ENCODE data around the gene TMEM178B.
"Not testable (repeated sequence)": the region's sequence is repeated elsewhere in the genome, so short reads cannot be mapped to it uniquely, and the experiment has no call there.

The TMEM178B gene

DNA sequence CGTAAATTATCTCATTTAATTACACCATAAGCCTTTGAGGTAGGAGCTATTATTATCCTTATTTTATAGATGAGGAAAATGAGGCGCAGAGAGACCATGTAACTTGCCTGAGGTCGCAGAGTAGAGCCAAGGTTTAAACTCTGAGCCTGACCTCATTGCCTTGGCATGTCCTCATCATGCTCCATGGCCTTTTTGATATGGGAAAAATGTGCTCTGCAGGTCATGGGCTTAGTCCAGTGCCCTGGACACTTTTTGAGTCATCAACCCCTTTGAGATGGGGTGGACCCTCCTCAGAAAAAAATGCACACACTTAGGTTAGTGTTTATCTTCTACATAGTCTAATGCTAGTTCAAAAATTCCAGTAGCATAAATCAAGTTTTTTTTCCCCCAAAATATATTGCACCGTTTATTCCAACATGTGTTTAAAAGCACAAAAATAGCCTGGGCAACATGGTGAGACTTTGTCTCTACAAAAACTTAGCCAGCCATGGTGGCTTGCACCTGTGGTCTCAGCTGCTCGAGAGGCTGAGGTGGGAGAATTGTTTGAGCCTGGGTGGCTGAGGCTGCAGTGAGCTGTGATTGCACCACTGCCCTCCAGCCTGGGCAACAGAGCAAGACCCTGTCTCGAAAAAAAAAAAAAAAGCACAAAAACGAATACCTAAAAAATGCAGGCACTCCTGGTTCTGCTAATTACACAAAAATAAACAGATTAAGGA is 28.6 kb upstream of the TMEM178B start:
- no peak overlapping the region for H3K27ac ChIP-seq (ENCODE audit: low read depth, low read length)
- H3K27me3 ChIP-seq (ENCODE audit: control insufficient read depth in 5 of 5, insufficient read depth in 4 of 5, low read length in 5 of 5), result no peaks in the 10 kb centered on the region
- no peak overlapping the region for H3K4me3 ChIP-seq (ENCODE audit: low read depth in 1 of 5, low read length in 5 of 5)
- no peaks in the 10 kb centered on the region for H3K4me1 ChIP-seq (ENCODE audit: control insufficient read depth in 5 of 5, insufficient read depth in 5 of 5, low read length in 5 of 5)
- no peaks in the 10 kb centered on the region for H3K9me3 ChIP-seq (ENCODE audit: control insufficient read depth in 5 of 5, low read length in 5 of 5)
- no peak overlapping the region for H3K9ac ChIP-seq (ENCODE audit: low read length in 5 of 5)
- H3K36me3 ChIP-seq (ENCODE audit: control insufficient read depth in 5 of 5, insufficient read depth in 5 of 5, low read length in 5 of 5), result no peaks in the 10 kb centered on the region

DNA sequence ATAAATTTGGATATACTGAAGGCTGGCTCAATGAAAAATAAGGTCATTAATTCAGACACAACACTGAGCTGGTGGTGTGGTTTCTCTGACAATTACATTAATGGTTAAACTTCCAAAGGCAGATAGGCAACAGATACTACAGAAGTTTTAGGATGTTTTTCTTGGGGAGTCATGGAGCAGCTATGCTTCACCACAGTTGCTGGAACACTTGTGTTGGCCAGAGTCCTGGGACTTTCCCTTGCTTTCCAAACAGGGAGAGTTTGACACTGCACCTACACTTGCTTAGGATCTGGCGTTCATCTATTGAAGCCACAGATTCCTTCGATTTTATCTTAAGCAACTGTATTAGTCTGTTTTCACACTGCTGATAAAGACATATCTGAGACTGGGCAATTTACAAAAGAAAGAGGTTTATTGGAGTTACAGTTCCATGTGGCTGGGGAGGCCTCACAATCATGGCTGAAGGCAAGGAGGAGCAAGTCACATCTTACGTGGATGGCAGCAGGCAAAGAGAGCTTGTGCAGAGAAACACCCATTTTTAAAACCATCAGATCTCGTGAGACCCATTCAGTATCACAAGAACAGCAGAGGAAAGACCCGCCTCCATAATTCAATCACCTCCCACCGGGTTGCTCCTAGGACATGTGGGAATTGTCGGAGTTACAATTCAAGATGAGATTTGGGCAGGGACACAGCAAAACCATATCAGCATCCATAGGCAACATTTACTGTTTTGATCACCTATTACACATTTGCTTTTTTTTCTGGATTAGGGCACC is 27.8 kb upstream of the TMEM178B start:
- no peak overlapping the region for H3K4me3 ChIP-seq (ENCODE audit: low read depth in 1 of 5, low read length in 5 of 5)

DNA sequence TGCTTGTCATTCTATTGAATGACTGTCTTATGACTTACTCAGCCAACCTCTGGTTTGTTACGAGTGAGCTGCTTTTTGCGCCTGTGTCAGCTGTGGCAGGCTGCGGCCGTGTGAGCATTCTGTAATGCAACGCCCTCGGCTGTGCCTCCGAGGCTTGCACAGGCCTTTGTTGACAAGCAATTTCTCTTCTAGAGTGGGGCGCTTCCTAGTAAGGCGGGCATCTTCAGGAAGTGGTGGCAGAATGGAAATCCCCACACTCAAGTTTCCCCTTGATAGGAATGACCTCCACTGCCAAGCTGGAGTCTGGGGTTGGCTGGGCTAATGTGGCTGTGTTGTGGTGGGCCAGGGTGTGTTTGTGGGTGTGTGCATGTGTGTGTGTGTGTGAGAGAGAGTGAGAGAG is 20.2 kb upstream of the TMEM178B start:
- Histone ChIP-seq H3K4me3 (ENCODE audit: low read depth in 1 of 5, low read length in 5 of 5) (no peak overlapping the region), H3K9me3 (ENCODE audit: control insufficient read depth in 5 of 5, low read length in 5 of 5) (peaks cover 2 to 10% (median 5%) of the 10 kb centered on the region in 5 donors), H3K36me3 (ENCODE audit: control insufficient read depth in 5 of 5, insufficient read depth in 5 of 5, low read length in 5 of 5) (no peaks in the 10 kb centered on the region), H3K4me1 (ENCODE audit: control insufficient read depth in 5 of 5, insufficient read depth in 5 of 5, low read length in 5 of 5) (no peaks in the 10 kb centered on the region), H3K9ac (ENCODE audit: low read length in 5 of 5) (no peak overlapping the region), H3K27ac (ENCODE audit: low read depth, low read length) (no peak overlapping the region), H3K27me3 (ENCODE audit: control insufficient read depth in 5 of 5, insufficient read depth in 4 of 5, low read length in 5 of 5) (peaks cover 0 to 3% (median 0%) of the 10 kb centered on the region in 5 donors)

More for the DNA sequence above, 27.8 kb upstream of the TMEM178B start:
- H3K27ac ChIP-seq (ENCODE audit: low read depth, low read length), result no peak overlapping the region
- H3K36me3 ChIP-seq (ENCODE audit: control insufficient read depth in 5 of 5, insufficient read depth in 5 of 5, low read length in 5 of 5), result no peaks in the 10 kb centered on the region
- H3K9me3 ChIP-seq (ENCODE audit: control insufficient read depth in 5 of 5, low read length in 5 of 5), result no peaks in the 10 kb centered on the region
- H3K27me3 ChIP-seq (ENCODE audit: control insufficient read depth in 5 of 5, insufficient read depth in 4 of 5, low read length in 5 of 5), result no peaks in the 10 kb centered on the region
- no peak overlapping the region for H3K9ac ChIP-seq (ENCODE audit: low read length in 5 of 5)
- H3K4me1 ChIP-seq (ENCODE audit: control insufficient read depth in 5 of 5, insufficient read depth in 5 of 5, low read length in 5 of 5), result no peaks in the 10 kb centered on the region

DNA sequence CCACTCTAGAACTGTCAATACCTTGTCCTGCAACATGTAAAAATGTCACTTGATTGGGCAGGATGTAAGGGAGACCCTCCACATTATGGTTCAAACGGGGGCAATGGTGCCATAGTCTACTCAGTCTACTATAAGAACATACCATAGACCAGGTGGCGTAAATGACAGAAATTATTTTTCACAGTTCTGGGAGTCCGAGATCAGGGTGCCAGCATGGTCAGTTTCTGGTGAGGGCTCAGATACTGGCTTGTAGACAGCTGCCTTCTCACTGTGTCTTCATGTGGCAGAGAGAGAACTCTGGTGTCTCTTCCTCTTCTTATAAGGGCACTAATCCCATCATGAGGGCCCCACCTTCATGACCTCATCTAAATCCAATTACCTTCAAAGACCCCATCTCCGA is 18.7 kb upstream of the TMEM178B start:
- H3K36me3 ChIP-seq (ENCODE audit: control insufficient read depth in 5 of 5, insufficient read depth in 5 of 5, low read length in 5 of 5), result no peaks in the 10 kb centered on the region
- H3K9me3 ChIP-seq (ENCODE audit: control insufficient read depth in 5 of 5, low read length in 5 of 5), result peaks cover 2 to 10% (median 5%) of the 10 kb centered on the region in 5 donors
- H3K27me3 ChIP-seq (ENCODE audit: control insufficient read depth in 5 of 5, insufficient read depth in 4 of 5, low read length in 5 of 5), result peaks cover 0 to 3% (median 0%) of the 10 kb centered on the region in 5 donors
- H3K9ac ChIP-seq (ENCODE audit: low read length in 5 of 5), result no peak overlapping the region
- no peaks in the 10 kb centered on the region for H3K4me1 ChIP-seq (ENCODE audit: control insufficient read depth in 5 of 5, insufficient read depth in 5 of 5, low read length in 5 of 5)
- no peak overlapping the region for H3K27ac ChIP-seq (ENCODE audit: low read depth, low read length)
- no peak overlapping the region for H3K4me3 ChIP-seq (ENCODE audit: low read depth in 1 of 5, low read length in 5 of 5)

DNA sequence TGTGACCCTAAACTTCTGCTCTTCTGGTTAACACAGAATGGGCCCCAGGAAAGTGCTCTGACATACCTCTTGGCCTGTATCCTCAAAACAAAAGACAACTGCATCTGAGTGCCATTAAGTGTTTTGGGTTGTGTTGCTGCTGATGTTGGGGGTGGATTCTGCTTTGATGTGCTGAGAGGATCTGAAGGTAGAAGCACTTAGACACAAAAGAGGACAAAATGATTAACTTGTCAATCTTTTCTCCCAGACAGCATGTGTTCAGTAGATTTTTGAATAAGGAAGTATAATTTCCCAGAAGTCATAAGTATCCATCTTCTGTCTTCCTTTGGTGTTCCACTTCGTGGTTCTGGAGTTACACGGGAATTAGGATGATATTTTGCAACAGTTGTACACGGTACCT is 16.1 kb upstream of the TMEM178B start:
- Histone ChIP-seq H3K9me3 (ENCODE audit: control insufficient read depth in 5 of 5, low read length in 5 of 5) (peaks cover 2 to 10% (median 5%) of the 10 kb centered on the region in 5 donors), H3K36me3 (ENCODE audit: control insufficient read depth in 5 of 5, insufficient read depth in 5 of 5, low read length in 5 of 5) (no peaks in the 10 kb centered on the region), H3K9ac (ENCODE audit: low read length in 5 of 5) (no peak overlapping the region), H3K4me1 (ENCODE audit: control insufficient read depth in 5 of 5, insufficient read depth in 5 of 5, low read length in 5 of 5) (no peaks in the 10 kb centered on the region), H3K4me3 (ENCODE audit: low read depth in 1 of 5, low read length in 5 of 5) (no peak overlapping the region), H3K27ac (ENCODE audit: low read depth, low read length) (no peak overlapping the region), H3K27me3 (ENCODE audit: control insufficient read depth in 5 of 5, insufficient read depth in 4 of 5, low read length in 5 of 5) (peaks cover 0 to 3% (median 0%) of the 10 kb centered on the region in 5 donors)

DNA sequence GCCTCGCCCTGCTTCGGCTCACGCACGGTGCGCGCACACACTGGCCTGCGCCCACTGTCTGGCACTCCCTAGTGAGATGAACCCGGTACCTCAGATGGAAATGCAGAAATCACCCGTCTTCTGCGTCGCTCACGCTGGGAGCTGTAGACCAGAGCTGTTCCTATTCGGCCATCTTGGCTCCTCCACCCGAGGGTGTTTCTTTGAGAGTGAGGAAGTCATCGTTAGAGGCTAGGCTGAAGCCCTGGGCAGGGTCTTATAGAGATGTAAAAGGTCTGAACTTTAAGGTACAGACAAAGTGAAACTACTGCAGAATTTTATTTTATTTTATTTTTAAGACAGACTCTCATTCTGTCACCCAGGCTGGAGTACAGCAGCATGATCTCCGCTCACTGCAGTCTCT is 6.0 kb upstream of the TMEM178B start:
- not testable (repeated sequence) for H3K4me3 ChIP-seq (ENCODE audit: low read depth in 1 of 5, low read length in 5 of 5); H3K27ac ChIP-seq (ENCODE audit: low read depth, low read length); H3K36me3 ChIP-seq (ENCODE audit: control insufficient read depth in 5 of 5, insufficient read depth in 5 of 5, low read length in 5 of 5)

DNA sequence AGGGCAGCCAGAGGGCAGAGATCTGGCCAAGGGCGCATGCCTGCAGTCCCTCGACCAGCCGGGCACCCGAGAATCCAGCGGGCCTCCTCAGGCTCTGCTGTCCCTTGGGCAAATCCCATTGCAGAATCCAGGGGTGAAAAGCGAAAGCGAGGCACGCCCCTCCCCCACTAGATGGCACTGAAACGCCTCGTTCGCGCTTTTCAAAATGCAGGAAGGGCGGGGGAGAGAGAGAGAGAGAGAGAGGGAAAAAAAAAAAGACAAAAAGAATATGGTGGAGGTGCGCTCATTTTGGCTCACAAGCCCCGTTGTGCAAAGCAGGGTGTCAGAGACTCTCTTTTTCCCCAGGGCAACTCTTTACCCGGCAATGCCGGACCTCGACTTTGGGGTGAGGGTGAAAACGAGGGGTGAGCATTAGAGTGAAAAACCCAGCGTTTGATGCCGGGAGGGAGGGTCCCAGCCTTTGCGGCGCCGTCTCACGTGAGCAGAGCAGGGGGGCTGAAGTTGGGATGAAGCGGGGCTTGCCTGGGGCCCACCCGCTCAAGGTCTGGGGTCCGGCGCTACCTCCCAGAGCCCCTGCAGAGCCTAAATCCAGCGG is 2.5 kb upstream of the TMEM178B start:
- peak overlapping the region in 2 of 5 donors; percentile 23 to 45 for H3K9ac ChIP-seq (ENCODE audit: low read length in 5 of 5)
- H3K4me1 ChIP-seq (ENCODE audit: control insufficient read depth in 5 of 5, insufficient read depth in 5 of 5, low read length in 5 of 5), result peaks cover 0 to 39% (median 39%) of the 10 kb centered on the region in 5 donors
- no peak overlapping the region for H3K27ac ChIP-seq (ENCODE audit: low read depth, low read length)
- no peaks in the 10 kb centered on the region for H3K9me3 ChIP-seq (ENCODE audit: control insufficient read depth in 5 of 5, low read length in 5 of 5)
- H3K27me3 ChIP-seq (ENCODE audit: control insufficient read depth in 5 of 5, insufficient read depth in 4 of 5, low read length in 5 of 5), result peaks cover 0 to 51% (median 42%) of the 10 kb centered on the region in 5 donors
- H3K36me3 ChIP-seq (ENCODE audit: control insufficient read depth in 5 of 5, insufficient read depth in 5 of 5, low read length in 5 of 5), result no peaks in the 10 kb centered on the region
- H3K4me3 ChIP-seq (ENCODE audit: low read depth in 1 of 5, low read length in 5 of 5), result peak overlapping the region; percentile 56 to 78 (median 66)

More for the DNA sequence above, 6.0 kb upstream of the TMEM178B start:
- not testable (repeated sequence) for H3K9ac ChIP-seq (ENCODE audit: low read length in 5 of 5); H3K9me3 ChIP-seq (ENCODE audit: control insufficient read depth in 5 of 5, low read length in 5 of 5)
- peaks cover 0 to 21% (median 19%) of the 10 kb centered on the region in 5 donors for H3K4me1 ChIP-seq (ENCODE audit: control insufficient read depth in 5 of 5, insufficient read depth in 5 of 5, low read length in 5 of 5)
- H3K27me3 ChIP-seq (ENCODE audit: control insufficient read depth in 5 of 5, insufficient read depth in 4 of 5, low read length in 5 of 5), result peaks cover 0 to 37% (median 23%) of the 10 kb centered on the region in 5 donors

DNA sequence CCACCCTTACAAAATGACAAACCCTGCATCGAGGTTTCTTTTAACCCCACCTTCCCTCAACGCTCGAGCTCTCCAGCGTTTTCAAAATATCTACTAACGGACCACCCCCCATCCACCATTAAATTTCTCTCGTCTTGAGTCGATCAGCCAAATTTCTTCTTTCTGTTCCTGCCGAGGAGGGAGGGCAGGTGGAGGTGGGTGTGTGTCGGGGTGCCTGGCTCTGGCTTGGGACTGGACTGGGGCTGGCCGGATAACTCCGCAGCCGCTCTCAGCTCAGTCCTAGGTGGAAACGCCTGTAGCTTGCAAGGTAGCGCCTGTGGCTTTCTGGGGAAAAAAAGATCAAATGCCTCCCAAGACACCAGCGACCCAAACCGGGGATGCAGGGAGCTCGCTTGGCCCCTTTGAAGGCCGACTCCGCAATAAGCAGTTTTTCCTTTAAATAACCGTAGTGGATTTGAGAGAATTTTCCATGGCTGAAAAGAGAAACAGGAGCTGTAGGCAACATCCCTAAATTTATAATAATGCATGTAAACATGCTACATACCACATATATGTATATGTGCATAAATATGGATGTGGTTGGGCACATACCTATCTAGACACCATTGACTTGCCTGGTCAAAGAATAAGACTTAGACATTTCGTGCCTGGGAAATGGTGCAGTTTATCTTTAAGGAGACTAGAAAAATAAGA is 1.9 kb upstream of the TMEM178B start:
- Histone ChIP-seq H3K9ac (ENCODE audit: low read length in 5 of 5) (peak overlapping the region in 3 of 5 donors; percentile 23 to 45 (median 26)), H3K27ac (ENCODE audit: low read depth, low read length) (no peak overlapping the region), H3K27me3 (ENCODE audit: control insufficient read depth in 5 of 5, insufficient read depth in 4 of 5, low read length in 5 of 5) (peaks cover 0 to 55% (median 47%) of the 10 kb centered on the region in 5 donors), H3K4me1 (ENCODE audit: control insufficient read depth in 5 of 5, insufficient read depth in 5 of 5, low read length in 5 of 5) (peaks cover 0 to 39% (median 39%) of the 10 kb centered on the region in 5 donors), H3K36me3 (ENCODE audit: control insufficient read depth in 5 of 5, insufficient read depth in 5 of 5, low read length in 5 of 5) (no peaks in the 10 kb centered on the region), H3K4me3 (ENCODE audit: low read depth in 1 of 5, low read length in 5 of 5) (peak overlapping the region; percentile 56 to 78 (median 66)), H3K9me3 (ENCODE audit: control insufficient read depth in 5 of 5, low read length in 5 of 5) (no peaks in the 10 kb centered on the region)

DNA sequence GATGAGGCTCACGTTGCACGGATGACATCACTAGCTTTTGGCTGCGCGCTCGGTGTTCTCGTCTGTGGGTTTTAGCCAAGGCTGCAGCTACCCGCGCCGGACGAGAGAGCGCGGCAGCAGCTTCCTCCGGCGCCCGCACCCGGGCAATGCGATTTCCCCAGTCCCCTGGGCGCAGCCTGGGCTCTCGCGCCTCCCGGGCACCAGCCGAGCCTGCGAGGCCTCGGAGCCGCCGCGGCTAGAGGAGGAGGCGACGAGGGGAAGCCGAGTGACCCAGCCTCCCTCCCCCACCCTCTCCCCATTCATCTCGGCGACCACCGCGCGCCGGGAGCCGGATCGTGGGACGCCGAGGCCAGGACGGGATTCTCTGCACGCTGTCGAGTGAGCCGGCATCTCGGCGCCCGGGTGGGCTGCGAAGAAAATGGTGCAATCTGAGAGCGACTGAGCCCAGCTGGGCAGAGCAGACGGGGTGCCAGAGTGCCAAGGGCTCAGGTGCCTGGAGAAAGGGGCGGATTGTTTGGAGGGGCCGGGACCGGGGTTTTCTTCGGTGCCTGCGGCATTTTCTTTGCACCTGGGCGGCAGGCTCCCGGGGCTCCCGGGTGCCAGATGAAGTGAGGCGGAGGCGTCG is 1.2 kb upstream of the TMEM178B start:
- Histone ChIP-seq H3K27ac (ENCODE audit: low read depth, low read length) (no peak overlapping the region), H3K27me3 (ENCODE audit: control insufficient read depth in 5 of 5, insufficient read depth in 4 of 5, low read length in 5 of 5) (peaks cover 0 to 55% (median 47%) of the 10 kb centered on the region in 5 donors), H3K4me3 (ENCODE audit: low read depth in 1 of 5, low read length in 5 of 5) (peak overlapping the region; percentile 56 to 78 (median 66)), H3K4me1 (ENCODE audit: control insufficient read depth in 5 of 5, insufficient read depth in 5 of 5, low read length in 5 of 5) (peaks cover 0 to 39% (median 39%) of the 10 kb centered on the region in 5 donors), H3K9ac (ENCODE audit: low read length in 5 of 5) (no peak overlapping the region), H3K36me3 (ENCODE audit: control insufficient read depth in 5 of 5, insufficient read depth in 5 of 5, low read length in 5 of 5) (no peaks in the 10 kb centered on the region), H3K9me3 (ENCODE audit: control insufficient read depth in 5 of 5, low read length in 5 of 5) (no peaks in the 10 kb centered on the region)
